CD4-positive, alpha-beta T cell treated with Interferon gamma for 1 hour (primary cell): ENCODE results near the gene PKHD1.
"Not testable (repeated sequence)": the region's sequence is repeated elsewhere in the genome, so short reads cannot be mapped to it uniquely, and the experiment has no call there.

Experiments used
- DNase-seq: peaks from one replicate; pipeline ENCODE4 v3.0.0-alpha.2; 2020

Gene PKHD1

DNA sequence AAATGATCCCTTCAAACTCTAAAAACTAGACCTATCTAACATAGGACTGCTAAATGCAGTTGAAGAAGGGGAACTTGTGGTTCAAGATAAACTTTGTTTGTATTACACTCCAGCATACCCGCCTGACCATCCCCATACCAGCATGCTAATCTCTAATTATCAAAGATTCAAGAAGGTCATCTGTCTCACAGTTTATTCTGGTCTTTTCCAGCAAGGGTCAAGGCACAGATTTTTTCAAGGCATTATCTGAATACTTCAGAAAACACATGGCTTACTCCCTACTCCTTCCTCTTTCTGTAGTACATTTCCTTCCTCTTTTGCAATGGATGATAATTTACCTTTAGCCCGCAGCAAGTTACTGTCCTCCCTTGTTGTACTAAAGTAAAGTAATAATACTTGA lies 174.1 kb downstream of the PKHD1 start:
- DNase-seq: no peak

DNA sequence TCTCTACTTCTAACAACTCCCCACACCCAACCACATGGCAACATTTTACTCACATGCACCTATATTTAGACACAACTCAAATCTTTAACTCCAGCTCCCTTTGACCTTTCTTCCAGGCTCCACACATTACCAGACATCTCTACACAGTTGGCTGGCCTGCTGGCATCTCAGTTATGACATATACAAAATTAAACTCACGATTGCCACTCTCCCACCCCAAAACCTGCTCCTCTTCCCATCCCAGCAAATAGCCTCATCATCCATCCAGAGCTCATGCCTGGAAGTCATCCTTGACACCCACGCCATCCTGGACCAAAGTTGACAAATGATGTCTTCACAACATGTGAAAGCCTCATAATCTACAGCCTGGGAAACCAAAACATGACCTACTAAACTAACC lies 176.6 kb downstream of the PKHD1 start:
- no peak for DNase-seq

DNA sequence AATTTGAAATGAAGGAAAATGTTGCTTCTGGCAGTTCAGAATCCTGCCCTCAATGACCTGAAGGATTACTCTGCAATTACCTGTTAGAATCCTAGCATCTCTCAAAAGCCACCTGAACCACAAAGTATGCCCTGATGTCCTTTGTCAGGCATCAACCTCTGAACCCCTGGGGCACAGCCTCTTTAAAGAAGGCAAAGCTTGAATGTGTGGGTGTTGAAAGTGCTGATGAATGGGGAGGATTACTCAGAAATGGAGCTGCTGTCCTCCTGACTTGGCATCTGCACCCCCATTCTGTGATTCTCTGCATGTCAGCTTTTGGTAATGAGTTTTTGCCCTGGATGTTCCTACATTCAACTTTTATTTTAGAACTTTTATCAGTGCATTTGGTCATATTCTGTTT lies 179.2 kb downstream of the PKHD1 start:
- DNase-seq: no peak

DNA sequence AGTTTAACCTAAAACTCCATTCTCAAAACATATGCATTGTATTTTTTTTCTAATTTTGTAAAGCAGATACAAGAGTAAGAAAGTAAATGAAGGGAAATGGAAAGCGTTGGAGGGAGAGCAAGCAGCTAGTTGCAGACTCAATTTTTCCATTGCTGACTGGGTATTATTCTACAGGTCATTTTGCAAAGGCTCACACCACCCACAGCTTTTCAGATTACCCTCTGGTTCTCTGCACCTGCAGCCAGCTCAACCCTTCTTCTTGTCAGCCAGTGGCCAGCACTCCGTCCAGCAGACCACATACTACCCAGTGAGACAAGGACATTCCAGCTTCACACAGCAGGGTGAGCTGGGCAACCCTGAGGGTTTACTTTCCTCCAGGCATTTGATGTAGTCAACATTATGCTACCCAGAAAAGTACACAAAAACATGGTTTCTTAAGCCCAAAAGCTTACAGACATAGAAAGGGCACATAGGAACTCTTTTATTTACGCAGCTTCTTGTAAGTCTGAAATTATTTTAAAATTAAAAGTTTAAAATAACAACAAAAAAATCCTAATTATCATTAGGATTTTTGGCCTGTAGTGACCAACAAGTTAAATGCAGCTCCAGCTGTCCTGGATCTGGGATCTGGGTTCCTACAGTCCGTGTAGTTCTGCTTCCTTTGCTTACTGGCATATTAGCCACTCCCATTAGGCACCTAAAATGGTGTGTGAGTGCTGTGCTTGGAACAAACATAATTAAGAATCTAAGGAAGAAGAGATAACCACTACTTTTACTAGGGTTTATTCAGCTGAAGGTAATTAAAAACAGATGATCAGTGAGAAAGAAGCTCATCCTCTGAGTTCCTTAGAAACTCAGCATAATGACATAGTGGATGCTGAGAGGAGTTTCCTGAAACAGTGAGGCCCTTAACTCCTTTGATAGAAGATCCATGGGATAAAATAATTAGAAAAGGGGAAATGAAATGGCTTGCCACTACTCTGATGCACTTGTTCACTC lies 185.3 kb downstream of the PKHD1 start:
- DNase-seq: no peak

DNA sequence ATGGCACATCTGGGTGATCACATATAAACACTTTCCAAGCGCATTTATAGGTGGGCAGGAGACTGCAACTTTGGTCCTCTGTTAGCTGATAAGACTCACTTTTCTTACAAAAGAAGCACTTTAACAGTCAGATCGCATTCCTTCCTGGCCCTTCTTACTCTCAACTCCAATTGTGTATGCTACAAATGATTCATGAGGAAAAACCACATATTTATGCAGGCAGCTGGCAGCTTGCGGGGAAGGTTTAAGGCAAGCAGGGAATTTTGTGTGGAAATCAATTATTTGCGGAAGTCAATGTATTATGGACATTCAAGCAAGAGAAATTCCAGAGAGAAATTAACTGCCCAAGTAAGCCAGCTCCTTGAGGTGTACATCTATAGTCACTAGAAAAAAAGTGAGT lies 194.0 kb downstream of the PKHD1 start:
- no peak for DNase-seq

DNA sequence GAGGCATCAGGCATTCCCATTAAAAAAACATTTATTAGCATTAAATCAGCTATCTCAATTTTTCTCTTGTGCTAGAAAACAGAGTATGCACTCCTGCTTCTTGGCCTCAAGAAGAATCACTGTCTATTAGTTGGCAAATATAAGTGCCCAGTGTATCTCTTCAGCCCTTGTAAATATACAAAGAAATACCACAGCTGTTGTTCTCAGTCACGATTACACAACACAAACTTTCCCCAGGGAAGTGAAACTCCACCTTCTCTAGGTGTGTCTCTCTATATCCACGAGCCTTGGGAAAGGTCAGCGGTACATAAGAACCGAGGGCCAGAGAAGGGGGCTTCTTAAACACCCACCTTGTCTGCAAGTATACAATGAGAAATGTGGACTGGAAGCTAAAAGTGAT lies 194.7 kb downstream of the PKHD1 start:
- DNase-seq: no peak

DNA sequence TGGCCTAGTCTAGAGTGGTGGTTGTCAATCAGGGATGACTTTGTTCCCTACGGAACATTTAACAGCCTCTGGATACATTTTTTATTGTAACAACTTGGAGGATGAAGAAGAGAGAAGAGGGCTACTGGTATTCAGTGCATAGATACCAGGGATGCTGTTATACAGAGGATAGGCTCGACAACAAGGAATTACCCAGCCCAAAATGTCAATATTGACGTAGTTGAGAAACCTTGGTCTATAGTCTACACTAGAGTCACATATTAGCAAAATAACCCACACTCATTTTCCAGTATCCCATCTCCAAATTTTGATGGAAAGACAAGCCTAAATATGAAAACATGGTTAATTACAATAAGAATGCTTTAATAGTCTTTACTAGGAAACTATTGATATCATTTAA lies 195.1 kb downstream of the PKHD1 start:
- no peak for DNase-seq

DNA sequence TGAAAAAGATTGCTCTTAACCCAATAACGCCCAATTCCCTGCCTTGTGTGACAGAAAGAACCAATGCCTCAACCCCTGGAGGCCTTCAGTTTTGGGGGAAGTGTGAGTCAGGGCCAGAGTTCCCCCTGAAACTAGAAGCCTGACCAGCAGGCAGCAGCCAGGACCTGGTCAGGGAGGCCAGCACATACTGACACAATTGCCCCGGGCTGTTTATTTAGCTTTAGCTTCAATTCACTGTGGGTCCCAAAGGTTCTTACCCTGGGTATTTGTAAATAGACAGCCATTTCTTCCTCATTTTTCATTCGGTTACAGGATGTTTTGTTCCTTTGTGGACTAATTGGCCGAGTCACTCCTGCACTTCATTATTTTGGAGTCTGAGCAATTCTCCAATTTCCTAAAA lies 195.6 kb downstream of the PKHD1 start:
- no peak for DNase-seq

DNA sequence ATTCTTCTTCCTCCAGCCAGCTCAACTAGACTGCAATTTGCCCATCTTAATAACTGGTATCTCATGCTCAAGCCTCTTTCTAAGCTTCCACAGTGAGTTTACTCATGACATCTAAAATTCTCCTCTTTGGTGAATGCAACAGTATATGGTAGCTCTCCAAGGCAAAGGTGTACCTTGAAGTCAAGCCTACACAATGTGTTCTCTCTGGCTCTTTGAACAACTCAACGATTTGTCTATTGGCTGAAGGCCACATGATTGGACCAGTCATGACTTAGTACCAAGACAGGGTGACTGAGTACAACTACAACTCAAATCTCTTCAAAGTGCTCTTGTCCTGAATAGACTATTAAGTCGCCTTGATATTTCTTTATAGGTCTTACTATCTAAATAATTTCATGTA lies 199.6 kb downstream of the PKHD1 start:
- DNase-seq: no peak

DNA sequence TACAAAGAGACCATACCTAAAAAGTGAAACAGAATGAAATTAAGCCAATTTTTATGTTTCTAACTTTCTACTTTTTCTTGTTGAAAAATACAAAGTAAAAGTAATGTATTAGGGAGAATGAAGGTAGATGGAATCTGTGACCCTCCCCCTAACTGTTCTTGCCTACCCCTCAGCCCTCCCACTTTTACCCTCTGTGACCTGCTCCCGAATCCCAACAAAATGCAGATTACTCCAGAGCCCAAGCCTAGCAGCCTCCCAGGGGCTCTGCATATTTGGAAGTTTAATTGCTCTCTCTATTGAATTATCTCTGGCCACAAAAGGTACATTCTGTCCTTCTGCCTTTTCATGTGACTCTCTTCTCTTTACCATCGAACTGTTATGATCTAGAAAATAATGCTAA lies 201.5 kb downstream of the PKHD1 start:
- no peak for DNase-seq

DNA sequence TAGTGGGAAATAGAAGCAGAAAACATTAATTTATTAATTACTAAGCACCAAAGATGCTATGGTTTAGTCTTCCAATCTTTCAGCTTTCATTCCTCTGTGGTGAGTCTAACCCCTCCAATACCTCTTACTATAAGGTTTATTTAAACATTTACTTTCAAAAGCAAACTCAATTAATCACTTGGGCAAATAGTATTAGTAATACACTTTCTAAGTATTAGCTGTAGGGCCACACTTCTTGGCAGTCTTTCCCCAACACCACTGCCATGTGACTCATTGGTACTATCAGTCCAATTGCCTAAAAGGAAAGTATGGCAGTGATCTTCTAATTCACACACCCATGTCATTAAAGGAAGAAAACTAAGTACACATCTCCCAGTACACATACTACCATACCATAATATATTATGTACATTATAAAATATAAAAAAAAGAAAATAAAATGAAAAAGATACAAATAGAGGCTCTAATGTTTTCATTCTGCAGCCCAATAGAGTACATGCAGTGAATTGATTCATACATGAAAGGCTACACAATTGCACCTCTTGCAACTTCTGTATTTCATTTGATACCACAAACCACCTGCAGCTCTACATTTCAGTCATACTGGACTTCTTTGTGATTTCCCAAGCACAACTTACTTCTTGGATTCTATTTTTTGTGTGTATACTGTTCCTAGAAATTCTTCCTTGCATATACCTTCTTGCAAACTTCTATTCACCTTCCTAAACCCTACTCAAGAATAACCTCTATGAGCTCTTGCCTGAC lies 218.6 kb downstream of the PKHD1 start:
- DNase-seq: no peak

DNA sequence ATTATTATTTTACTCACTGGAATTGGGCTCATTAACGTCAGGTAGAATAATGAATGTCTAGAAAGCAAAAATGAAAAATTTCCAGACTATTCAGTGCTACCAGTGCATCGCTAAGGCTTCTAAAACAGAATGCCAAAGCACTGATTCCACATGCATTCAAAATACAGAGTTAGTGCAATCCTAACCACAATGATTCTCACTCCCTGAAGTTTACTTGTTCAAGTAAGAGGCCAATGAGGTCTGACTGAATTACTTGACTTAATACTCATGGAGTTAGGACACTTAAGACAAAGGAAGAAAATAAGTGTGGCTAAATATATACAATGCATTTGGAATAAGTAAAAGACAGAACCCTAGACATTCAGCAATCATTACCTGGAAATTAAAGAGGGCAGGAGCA lies 220.5 kb downstream of the PKHD1 start:
- no peak for DNase-seq

DNA sequence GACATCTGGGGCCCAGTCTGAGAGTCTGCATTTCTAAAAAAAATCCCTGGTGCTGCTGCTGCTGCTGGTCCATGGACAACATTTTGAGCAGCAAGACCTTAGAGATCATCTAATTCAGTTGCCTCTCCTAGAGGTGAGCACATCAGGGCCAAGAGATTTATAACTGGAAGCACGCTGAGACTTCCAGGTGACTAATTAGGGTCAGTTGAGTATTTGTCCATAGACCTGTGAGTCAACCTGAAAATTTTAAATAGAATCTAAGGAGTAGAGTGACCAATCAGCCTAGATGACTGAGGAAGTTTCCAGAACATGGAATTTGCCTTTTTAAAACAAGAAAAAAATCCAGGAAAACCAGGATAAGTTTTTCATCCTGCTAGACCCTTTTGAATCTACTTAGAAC lies 221.4 kb downstream of the PKHD1 start:
- DNase-seq: no peak

DNA sequence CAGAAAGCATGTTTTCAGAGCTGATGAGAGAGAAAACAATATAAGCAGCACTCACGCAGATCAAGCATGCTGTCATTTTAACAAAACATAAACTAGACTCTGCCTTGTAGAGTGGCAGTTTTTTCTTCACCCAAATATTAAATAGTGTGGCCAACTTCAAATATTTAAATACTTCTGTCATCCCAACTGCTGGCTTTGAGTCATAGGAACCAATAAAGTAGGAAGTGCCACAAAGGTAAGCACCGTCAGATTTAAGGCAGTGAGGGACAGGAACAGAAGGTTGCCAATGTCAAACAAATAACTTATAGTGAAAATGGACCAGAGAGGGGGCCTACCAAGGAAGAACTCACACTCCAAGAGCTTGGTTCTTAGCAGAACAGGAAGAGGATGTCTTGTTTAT lies 222.2 kb downstream of the PKHD1 start:
- DNase-seq: no peak

DNA sequence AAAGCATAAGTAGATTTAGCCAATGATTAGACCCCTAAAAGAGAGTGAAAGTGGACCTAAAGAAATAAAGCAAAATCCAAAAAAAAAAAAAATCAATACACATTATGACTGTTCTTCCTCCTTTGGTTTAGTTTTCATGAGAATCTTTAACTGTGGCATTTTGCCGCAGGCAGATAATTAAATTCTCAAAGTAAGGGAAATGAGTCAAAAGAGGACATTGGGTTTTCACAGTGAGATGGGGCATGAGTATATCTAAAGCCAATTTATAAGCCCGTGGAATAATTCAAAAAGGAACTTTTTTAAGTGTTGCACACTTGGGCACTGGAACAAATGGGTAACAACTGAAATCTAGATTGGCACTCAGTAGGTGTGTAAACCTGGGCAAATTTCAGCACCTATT lies 230.3 kb downstream of the PKHD1 start:
- no peak for DNase-seq

DNA sequence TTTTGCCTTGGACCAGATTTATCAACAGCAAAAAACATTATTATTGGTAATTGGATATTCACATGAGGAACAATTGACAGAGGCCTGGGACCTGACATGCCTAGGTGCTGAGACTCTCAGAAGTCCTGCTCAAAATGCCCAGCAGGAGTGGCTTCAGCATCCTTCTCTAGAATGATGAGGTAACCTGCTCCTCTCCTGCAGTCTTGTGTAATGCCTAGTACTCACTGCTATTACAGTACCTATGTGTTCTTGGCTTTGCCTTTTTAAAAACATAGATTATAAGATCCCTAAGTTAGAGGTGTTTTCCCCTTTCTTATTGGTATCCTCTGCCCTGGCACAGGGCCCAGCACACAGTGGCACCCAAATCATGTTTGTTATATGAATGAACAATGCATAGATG lies 230.9 kb downstream of the PKHD1 start:
- DNase-seq: no peak

DNA sequence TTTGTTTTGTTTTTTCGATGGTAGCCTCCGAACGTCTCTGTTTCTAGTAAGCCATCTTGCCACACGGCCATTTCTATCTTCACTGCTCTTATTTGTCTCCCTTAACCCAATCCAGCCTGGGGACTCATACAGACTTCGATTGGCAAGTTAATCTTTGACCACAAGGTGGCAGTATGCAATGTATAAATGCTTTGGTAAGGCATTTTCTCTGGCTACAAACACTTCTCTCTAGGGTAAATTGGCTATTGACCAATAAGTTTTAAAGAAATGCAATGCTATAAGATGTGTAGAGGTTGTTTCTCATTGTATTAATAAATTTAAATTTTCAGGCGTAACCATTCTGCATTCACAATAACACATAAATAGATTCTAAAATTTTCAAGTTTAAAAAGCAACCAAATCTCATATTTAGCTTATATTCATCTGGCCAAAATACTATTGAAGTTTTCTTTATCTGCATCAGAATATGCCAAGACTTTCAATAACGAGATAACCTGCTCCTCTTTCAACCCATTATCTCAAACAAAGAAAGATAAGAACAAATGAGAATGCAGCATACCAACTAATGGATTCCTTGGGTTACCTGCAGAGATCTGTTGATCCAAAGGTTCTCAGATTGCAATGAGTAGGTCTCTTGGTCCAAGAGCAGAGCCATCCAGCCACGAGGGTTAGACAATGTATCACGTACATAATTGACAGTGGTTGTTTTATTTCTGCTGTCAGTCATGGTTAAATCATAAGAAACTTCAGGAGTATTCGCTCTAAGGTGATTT lies 231.9 kb downstream of the PKHD1 start:
- no peak for DNase-seq

DNA sequence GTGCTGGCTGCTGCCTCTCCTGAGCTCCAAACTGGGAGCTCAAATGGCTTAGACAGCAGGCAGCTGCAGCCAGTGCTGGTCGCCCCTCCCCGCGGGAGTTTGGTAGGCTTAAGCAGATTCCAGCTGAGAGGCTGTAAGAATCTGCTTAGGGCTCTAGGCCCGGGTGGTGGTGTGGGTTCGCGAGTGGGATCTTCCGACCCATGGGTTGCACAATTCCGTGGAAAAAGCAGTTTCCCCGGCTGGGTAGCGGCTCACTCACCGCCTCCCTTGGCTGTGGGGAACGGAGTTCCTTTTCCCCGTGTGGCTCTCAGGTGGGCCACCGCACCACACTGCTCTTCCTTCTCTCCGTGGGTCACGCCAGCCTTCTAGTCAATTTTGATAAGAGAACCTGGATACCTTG lies 232.5 kb downstream of the PKHD1 start:
- no peak for DNase-seq

DNA sequence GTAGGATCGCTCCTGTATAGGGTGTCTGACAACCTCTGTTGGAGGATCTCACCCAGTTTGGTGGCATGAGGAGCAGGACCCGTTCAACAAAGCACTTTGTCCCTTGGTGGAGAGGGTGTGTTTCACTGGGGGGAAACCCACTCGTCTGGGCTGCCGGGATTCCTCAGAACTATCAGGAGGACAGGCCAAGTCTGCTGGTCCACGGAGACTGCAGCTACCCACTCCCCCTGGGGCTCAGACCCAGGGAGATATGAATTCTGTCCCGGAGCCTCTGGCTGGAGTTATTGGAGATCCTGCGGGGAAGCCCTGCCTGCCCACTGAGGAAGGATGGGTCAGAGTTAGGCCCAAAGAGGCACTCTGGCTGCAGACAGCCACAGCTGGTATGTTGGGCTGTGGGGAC lies 233.1 kb downstream of the PKHD1 start:
- no peak for DNase-seq

DNA sequence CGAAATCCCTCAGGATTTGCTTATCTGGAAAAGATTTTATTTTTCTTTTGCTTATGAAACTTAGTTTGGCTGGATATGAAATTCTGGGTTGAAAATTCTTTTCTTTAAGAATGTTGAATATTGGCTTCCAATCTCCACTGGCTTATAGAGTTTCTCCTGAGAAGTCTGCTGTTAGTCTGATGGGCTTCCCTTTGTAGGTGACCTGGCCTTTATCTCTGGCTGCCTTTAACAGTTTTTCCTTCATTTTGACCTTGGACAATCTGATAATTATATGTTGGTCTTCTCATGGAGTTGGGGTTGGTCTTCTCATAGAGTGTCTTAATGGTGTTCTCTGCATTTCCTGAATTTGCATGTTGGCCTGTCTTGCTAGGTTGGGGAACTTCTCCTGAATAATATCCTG lies 234.3 kb downstream of the PKHD1 start:
- not testable (repeated sequence) for DNase-seq

DNA sequence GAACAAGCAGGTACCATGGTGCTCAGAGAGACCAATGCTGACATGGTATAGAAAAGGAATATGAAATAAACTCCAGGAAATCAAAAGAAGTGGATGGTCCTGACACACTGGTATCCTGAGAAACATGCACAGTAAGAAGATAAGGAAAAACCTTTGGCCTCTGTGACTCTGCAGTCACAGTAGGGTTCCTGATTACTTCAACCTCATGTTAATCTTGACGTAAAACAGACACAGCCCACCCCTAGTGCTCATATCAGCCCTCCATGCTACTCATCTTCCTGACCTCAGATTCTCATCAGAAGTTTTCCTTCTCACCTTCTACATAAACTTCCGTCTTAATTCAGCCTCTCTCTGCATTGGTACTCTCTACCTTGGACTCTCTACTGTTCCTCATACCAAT lies 240.9 kb downstream of the PKHD1 start:
- no peak for DNase-seq

DNA sequence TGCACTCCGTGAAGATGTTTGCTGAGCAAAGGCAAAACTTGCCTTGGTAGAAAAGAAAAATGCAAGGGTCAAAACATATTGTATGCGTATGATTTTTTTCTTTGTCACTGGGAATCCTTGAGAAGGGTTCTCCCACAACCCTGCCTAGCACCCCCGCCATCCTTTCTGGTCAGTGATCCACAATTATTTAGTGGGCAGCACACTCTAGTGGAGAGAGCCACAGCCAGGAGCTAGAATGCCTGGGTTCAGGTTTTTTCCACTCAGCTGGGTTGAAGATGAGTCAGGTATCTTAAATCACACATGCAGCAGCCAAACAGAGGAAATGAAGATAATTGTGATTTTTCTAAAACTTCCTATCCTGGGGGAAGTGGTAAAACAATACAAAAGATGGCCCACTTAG lies 243.1 kb downstream of the PKHD1 start:
- no peak for DNase-seq

DNA sequence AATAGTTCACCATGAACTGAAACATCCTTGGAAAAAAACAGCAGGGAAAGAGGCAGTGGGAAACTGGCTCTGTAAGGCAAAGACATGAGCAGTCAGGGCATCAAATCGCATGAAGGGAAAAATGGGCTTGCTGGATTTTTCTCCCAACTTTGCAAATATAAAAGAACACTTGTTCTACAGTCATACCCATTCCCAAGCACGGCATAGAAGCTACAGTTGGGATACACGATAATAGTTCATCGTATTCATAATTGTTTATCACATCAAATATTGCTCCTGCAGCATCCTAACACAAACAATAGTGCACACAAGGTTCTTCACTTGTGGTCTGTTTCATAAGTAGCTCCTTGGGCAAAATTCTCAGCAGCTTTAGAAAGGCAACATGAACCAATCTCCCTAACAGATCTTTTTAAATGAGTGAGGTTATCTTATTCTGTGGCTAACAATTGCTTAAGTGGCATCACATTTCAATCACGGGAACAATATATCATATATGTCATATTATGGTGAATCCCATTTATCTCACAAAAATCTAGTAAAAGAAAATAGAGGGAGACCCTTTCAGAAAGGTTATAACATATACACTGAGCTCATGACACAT lies 243.9 kb downstream of the PKHD1 start:
- DNase-seq: no peak
